C1 segment of cervical spinal cord (tissue), 14 donors: ENCODE measurements around the gene C3orf49.

Source experiments
- DNase-seq, 14 donors: peaks; one replicate each; lab custom pipeline; 2025; lab: John Stamatoyannopoulos, UW

Gene C3orf49, protein sequence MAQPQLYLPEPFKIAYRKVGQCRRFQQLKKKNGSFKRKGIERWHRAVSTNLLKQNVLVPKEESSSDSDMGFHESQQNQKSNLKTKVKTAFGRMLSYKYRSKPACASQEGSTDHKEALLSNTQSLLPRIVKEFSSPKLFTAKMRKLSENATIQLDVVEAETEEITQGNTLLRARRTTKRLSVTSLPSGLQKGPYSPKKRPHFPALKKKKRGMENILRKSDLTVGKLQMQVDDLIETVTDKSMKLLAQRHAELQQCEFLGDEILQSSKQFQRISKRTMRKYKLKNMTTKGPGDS

DNA sequence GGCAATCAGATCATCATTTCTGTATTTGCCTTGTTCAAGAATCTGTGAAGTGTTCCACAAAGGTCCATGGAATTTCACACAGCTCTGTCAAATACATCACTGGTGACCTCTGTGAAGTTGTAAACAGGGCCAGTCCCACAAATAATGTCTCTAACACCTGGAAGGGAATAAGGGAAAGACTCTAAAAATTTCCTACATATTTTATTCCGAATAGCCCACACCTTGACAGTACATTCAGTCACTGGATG is at the start of gene C3orf49:
TSS of gene C3orf49 (plus strand) at position 149 of the 248 bp plus-strand sequence. CDS start 173 bp downstream, outside the sequence.
- no peak for DNase-seq

DNA sequence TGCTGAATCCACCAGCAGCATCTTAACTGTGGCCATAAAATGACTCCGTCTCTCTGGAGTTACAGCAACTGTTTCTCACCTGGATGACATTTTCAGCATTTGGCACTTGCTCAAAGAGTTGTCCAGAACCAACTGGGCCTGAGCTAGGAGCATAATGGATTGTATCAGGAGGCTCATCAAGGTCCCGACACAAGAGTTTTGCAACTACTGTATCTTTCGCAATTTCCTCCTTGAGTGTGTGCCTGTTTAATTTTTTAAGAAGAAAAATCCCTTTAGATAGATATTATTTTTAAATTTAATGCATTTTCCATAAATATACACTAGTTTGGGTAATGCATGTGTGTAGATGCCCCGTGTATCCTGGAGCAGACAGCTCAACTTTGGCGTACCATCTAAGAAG is 44.3 kb upstream of the C3orf49 start:
- DNase-seq, result no peak

DNA sequence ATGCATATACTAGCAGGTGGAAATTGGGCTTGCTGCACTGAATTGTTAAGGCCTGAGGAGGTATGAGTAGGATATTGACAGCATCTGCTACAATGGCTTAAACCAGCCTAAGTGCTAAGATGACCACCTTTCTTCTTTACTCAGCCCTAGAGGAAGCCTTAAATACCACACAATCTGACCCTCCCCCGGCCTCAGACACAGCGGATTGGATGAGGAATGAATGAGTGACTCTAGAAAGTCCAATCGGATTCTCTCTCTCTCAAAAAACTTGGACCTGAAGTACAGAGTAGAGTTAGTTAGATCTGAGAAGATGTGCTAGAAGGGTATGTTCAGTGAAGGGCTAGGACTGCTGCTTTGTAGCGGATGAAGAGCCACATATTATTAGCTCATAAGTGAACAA is 39.9 kb upstream of the C3orf49 start:
- no peak for DNase-seq

DNA sequence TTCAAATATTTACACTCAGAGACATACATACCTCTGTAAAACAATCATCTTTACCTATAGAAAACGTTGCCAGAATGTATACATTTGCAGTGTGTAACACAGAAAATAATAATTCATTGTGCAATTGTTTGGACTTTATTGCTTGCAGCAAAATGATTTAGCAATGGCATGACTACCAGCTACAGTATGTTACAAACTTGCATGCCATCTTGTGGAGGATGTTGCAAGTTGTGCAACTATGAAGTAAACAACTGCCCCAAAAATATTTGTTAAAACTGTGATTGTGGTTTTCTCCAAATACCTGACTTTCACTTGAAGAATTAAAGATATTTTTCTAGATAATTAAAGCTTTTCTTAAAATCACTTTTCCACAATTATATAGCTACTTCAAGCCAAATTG is 27.1 kb upstream of the C3orf49 start:
- no peak for DNase-seq

DNA sequence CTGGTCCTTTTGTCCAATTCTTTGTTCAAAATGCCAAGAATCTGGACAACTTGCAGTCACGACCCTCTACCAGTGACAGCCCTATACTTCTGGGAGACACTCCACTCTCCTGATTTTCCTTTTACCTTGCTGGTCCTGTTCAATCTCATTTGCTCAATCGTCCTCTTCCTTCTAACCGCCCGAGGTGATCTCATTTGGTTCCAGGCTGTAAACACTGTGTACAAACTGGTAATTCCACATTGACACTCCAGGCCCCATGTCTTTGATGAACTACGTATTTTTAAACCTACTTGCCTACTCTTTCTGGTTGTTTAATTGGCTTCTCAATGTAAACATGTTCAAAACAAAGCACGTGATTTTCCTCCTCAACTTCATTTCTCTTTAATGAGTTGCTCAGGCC is 23.7 kb upstream of the C3orf49 start:
- no peak for DNase-seq

DNA sequence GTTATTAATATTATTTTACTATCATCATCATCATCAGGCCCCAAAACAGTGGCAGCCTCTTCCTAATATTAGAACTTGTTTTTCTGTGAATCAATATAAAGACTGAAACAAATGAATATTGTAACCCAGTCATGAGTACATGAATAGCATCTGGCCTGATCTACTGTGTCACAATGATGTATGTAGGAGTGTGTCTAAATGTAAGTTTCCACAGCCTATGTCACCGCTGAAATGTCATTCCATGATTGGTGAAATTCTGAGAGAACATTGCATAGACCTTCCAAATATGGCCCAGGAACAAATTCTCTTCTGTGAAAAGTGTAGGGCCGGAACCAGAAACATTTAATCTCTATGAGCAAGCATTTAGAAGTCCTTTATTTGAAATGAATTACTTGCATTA is 20.6 kb upstream of the C3orf49 start:
- DNase-seq, result no peak

DNA sequence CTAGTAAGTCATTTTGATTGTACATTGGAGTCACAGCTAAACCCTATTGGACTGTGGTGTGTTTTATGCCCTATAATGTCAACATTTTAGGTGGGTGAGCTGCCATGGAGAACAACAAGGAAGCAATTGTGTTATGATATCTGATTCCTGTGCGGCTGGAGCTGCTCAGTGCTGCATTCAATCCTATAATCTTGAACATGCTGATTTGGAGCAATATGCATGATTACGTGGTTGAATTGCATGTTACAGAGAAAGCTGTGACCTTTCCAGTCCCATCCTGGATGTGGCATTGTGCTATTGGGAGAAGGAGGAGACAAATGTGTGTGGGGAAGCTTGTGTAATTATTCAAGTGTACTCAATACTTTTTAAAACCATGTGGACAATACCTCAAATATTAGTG is 20.1 kb upstream of the C3orf49 start:
- DNase-seq, result no peak

DNA sequence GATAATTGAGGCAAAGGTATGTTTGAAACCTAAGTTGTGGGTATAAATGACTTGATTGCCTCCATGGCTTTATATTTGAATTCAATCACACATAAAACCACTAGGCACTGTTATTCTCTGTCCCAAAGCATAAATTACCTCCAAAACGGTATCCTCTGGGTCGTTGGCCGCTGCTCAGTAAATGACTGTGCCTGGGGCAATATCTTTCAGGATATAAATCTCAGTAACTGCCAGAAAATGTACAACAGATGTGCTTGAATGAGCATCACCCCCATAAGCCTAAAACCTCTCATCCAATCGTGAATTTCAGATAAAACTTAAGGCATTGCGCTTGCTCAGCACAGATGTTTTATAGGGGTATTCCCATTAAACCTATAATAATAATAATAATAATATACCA is 19.0 kb upstream of the C3orf49 start:
- no peak for DNase-seq

DNA sequence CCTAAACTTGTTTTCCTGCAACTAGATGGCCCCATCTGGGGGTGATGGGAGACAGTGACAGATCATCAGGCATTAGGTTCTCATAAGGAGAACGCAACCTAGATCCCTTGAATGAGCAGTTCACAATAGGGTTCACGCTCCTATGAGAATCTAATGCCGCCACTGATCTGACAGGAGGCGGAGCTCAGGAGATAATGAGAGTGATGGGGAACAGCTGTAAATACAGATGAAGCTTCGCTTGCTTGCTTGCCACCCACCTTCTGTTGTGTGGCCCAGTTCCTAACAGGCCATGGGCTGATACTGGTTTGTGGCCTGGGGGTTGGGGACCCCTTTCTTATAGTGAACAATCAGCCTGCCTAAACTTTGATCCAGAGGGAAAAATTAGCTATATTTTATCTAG is 15.2 kb upstream of the C3orf49 start:
- no peak for DNase-seq

DNA sequence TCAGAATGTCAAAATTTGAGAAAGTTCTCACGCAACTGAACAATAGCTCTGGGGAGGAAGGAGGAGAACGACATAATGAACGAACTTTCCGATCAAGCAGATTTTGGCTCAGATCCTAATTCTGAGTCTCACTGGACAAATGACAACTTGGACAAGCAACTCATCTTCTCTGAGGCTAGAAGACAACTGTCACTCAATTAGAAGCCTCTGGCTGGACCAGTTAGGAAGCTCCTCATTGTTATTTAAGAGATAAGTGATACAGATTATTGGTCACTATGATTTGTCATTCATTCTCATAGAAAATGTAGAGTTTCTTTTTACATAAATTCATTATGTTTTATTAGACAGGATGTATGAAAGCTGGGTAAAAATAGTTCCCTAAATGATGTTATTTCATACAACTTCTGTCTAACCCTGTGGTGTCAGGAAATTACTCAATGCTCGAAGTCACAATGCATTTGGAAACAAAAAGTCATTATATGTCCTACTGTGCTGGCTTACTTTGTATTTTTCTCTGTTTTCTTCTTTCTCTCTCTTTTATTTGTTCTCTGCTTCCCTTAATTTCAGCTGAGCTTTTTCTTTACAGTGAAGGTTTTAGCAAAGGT is 11.0 kb upstream of the C3orf49 start:
- no peak for DNase-seq

DNA sequence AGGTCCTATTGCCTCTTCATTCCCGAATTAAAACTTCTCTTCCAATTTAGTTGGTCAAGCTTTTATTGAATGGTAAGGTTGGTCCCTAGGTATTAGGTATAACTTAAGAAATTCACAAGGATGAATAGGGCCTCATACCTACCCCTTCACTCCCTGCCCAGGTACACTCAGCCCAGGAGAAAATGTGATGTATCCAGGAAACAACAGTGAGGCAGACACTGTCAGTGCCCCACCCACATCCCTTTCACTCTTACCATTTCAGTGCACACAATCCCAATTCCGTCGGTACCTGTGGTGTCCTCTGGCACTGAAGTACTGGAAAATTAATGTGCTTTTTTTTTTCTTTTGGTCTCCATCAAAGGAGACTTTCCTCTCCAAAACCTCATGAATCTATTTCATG is 10.5 kb upstream of the C3orf49 start:
- DNase-seq, result no peak

DNA sequence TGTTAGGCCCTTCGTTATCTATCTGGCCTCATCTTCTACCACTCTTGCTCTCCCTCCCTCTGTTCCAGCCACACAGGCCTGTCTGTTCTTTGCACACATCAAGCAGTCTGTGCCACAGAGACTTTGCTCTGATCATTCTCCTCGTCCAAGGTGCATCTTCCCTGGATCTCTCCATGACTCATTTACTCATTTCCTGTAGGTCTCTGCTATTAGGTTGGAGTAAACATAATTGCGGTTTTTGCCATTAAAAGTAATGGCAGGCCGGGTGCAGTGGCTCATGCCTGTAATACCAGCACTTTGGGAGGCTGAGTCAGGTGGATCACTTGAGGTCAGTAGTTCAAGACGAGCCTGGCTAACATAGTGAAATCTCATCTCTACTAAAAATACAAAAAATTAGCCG is 9.5 kb upstream of the C3orf49 start:
- DNase-seq, result no peak

DNA sequence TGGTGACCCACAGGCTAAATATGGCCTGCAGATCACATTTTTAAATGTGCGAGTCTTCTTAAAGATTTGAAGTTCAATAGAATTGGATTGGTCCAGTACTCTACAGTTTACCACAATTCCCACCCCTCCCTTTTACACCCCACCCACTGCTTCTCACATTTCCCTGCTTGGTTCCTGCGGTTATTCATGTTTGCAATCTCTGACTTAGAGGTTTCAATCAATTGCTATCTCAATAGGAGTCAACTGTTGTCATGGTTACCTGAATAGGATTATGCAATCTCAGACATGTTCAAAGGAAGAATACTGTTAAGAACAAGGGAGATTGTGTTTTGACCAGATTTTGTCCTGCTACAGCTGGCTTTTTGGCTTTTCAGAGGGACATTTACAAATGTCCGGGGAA is 4.9 kb upstream of the C3orf49 start:
- DNase-seq, result no peak

DNA sequence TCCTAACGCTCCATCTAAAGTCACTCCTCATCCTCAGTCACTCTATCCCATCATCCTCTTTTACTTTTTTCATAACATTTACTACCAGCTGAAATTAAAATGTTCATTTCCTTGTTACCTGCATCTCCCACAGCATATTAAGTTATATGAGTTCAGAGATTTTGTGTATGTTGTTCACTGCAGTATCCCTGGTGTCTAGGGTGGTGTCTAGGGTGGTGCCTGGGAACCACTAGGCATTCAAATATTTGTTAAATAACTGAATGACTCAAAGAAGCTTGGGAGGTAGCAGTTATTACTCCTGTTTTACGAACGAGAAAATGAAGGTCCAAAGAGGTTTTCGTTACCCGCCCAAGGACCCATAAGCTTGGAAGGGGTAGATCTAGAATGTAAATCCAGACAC is 1.9 kb upstream of the C3orf49 start:
- DNase-seq, result no peak

DNA sequence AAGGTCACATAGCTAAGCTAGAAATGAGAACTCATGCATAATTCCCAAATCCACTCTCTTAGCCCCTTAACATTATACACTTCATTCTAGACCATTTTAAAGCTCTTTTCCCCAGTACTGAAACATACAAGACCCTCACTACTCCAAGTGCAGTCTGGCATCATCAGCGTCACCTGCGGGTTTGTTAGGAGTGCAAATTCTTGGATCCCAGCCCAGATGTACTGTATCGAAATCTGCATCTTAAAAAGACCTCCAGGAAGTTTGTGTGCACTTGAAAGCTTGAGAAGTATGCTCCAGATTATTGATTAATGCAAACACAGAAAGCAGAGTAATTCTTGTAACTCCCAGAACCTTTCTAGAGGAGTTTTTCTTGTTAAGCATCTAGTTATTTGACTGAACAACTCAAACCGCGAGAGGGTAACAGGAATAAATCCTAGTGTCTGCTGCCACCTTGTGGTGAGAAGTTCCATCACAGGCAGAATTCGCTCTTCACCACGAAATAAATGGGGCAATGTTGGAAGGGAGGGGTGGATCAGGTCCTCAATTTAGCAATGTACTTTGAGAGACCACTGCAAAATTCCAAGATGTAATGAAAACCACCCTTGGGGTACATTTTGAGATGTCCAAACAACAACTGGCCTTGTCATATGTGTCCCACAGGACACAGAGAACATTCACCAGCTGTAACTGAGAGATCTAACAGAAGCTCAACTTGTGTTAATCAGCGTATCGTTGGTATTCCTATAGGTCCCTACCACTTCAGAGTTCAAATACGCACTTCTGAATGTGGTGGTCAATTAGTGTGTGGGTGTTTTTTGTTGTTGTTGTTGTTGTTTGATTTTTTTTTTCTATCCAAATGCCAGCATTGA is 583 bp upstream of the C3orf49 start:
- peak in 11 of 14 donors; percentile 1 to 51 (median 16) for DNase-seq

DNA sequence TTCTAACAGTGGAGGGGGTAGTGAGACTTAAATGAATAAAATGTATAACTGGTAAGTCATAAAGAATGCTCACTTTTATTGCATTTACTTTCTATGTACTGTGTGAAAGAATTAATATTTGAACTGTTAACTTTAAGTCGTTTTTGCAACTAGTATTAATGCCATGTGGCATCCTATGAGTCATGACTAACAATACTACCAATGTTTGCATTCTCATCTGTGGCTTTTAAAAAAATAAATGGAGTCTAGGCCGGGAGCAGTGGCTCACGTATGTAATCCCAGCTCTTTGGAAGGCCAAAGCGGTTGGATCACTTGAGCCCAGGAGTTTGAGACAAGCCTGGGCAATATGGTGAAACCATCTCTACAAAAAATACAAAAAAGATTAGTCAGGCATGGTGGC is 5.2 kb downstream of the C3orf49 start:
- DNase-seq, result no peak

DNA sequence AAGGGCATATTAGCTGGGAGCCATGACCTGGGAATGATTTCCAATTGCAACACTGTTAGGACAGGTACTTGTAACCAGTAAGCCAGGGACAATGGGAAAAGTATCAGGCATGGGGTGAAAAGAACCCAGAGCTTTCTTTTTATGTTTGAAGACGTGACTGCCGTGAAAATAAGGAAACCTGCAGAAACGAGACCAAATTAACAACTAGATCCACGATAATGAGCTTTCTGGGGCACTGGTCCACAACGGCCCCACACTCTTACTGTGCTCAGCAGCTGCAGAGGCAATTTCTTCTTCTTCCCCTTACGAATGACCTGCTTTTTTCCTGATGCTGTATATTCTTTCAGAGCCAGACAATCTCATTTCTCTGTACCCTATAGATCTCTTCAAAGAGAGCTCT is 11.4 kb downstream of the C3orf49 start:
- no peak for DNase-seq

DNA sequence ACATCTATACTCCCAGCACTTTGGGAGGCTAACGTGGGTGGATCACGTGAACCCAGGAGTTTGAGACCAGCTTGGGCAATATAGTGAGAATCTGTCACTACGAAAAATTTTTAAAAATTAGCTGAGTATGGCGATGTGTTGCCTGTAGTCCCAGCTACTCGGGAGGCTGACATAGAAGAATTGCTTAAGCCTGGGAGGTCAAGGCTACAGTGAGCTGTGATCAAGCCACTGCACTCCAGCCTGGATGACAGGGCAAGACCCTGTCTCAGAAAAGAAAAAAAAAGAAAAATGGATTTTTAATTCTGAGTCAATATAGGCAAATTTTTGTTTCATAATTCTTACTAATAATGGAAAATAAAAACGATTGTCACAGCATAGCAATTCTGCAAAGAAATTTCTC is 13.3 kb downstream of the C3orf49 start:
- no peak for DNase-seq

DNA sequence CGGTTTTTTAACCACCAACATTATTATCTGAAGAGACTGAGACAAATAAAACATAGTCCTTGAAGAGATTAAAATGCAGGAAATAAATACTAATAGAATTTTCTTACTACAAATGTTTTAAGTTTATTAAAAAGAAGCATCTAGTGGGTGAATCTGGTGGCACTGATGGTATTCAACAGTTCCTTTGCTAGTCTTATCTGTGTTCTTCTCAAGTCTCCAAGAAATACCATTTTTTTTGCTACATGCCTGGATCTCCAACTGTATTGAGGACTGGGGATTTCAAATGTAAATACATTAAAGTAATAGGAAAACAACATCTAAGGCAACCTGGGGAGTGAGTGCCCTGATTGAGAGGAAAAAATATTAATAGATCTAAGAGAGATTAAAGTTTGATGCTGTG is 22.6 kb downstream of the C3orf49 start:
- no peak for DNase-seq

DNA sequence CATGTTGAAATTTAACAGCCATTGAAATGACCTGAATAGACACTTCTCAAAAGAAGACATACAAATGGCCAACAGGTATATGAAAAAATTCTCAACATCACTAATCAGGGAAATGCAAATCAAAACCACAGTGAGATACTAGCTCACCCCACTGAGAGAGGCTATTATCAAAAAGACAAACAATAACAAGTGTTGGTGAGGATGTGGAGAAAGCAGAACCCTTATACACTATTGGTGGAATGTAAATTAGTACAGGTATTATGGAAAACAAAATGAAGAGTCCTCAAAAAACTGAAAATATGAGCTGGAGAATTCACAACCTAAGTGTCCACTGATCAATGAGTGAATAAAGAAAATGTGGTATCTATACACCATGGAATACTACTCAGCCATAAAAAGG is 23.0 kb downstream of the C3orf49 start:
- no peak for DNase-seq

DNA sequence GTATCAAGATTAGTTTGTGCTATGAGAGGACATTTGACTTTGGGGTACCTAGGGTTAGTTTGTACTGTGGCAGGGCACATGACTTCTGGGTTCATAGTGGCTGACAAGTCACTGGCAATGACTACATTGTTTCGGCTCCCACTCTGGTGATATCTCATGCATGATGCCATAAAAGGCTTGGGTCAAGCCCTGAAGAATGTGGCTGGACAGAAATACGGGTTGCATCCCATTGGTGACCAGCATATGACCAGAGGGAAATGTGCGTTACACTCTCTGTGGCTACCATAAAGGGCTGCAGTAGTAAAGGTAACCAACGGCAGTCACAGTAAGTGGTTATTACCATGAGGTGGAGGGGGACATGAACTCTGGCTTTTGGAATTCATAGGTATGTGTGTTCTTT is 26.1 kb downstream of the C3orf49 start:
- DNase-seq, result no peak

DNA sequence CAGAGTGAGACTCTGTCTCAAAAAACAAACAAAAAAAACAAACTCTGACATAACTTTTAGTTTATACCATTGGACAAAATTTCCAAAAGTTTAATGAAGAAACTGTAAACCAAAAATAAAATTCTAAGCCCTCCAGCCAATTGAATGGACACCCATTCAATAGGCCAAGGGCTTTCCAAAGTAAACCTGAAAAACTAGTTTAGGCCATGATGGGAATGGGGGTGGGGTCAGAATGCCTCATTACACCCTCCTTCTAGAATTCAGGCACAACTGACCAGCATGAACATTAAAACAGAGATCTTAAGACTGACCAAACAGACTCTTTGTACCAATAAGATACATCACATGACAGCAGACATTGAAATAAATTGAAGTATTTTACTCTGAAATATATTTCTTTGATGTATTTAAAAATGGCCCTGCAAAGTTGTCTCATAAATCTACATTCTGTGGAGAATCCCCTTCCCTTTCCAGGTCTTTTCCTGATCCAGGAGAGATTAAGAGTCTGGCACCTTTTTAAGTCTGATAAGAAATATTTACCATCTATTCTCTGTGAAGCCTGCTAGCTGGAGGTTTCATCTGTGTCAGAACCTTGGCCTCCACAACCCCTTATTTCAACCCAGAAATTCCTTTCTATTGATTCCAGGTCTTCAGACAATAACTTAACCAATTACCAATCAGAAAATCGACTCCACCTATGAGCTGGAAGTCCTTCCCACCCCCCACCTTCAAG is 28.8 kb downstream of the C3orf49 start:
- no peak for DNase-seq
